ENCODE results near the gene CD247. TPM values are rescaled to one million over a fixed set of nuclear protein-coding genes. Genes with fewer than 3 reads are reported as not detected.

Gene CD247
- total and polyA plus RNA-seq, 9 of the 15 experiments (the other 6 are each of a cell fraction or from before 2014, with no cell fraction given), result 0.08 to 0.42 (median 0.28) TPM; not detected in 5

DNA sequence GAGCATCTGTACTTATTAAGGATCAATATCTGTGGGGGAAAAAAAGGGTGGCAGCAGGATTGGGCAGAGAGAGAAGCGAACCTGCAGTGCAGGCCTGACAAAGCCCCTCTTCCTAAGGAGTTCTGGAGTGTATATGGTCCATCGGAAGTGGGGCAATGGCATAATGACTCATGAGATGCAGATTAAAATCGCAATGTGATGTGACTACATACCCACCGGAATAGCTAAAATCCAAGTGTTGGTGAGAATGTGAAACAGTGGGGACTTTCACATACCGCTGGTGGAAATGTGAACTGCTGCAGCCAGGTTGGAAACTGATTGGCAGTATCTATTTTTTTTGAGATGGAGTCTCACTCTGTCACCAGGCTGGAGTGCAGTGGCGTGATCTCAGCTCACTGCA lies 43.4 kb upstream of the CD247 start:
- Histone ChIP-seq H3K9me1 (ENCODE audit: control insufficient read depth, insufficient read depth, low read length) (no peaks in the 10 kb centered on the region), H3K4me1 (replicated peaks in 1 of 2; ENCODE audit: control insufficient read depth in 2 of 2, insufficient read depth in 2 of 2, low read length in 2 of 2) (peaks cover 10 to 25% of the 10 kb centered on the region in 2 experiments), H3K4me2 (ENCODE audit: insufficient read depth, low read length) (no peak overlapping the region), H3K27ac (ENCODE audit: extremely low read depth, low read depth, low read length) (no peak overlapping the region), H4K20me1 (replicated peaks; ENCODE audit: control insufficient read depth, insufficient read depth, low read length) (no peaks in the 10 kb centered on the region), H3K9me3 (replicated peaks; ENCODE audit: control insufficient read depth, insufficient read depth, low read depth, low read length) (no peaks in the 10 kb centered on the region), H3K36me3 (ENCODE audit: control insufficient read depth, insufficient read depth, low read length) (no peaks in the 10 kb centered on the region), H3K79me2 (ENCODE audit: control insufficient read depth, insufficient read depth, low read length) (no peaks in the 10 kb centered on the region), H3K27me3 (ENCODE audit: control insufficient read depth in 2 of 2, insufficient read depth in 2 of 2, low read length in 2 of 2) (no peaks in the 10 kb centered on the region), H3K9ac (ENCODE audit: insufficient read depth in 1 of 2, low read depth in 2 of 2, low read length in 2 of 2) (no peak overlapping the region), H3K4me3 (no peak overlapping the region), H2AFZ (ENCODE audit: low read depth, low read length) (peak overlapping the region; percentile 29; the same call in 1 of the 2 replicates)
- FAIRE-seq (no peak), ATAC-seq (no peak), DNase-seq (ENCODE audit: extremely low read depth in 1 of 4, low spot score in 3 of 4) (no peak)
- intact Hi-C loops (cut with micrococcal nuclease), result no loop called here
- ChIA-PET POLR2A (interaction anchor here (0.6 to 4.6 kb wide), 4 partner anchors 9 to 139 kb away, joined by 3 to 22 read pairs (median 5); partner anchors contain the start of gene CREG1), CTCF (ENCODE audit: low intra/inter-chr PET ratio) (no interaction called here)
- WGBS (ENCODE audit: insufficient coverage, low coverage, missing lambda C conversion rate), result 52% methylated on average over 6 of the region's 6 CpGs
- in situ Hi-C loops (cut with MboI), result no loop called here
- no TSS peak for BruUV-seq (replicated peaks)
- TF ChIP-seq ZKSCAN8 (CRISPR knock-in tag; IDR thresholded peaks at IDR 0.05), result no peak
- no peak for TF ChIP-seq PHF21A (IDR thresholded peaks at IDR 0.05; ENCODE audit: borderline replicate concordance, low read depth)
- no peak for TF ChIP-seq ETS2 (tag; IDR thresholded peaks at IDR 0.05; ENCODE audit: borderline replicate concordance, poor library complexity, severe bottlenecking)
- TF ChIP-seq NFIX (CRISPR knock-in tag; IDR thresholded peaks at IDR 0.05; ENCODE audit: low read depth), result no peak
- no peak for TF ChIP-seq HMG20A (CRISPR knock-in tag; conservative IDR thresholded peaks at IDR 0.05)
- TF ChIP-seq, protein P1, sequence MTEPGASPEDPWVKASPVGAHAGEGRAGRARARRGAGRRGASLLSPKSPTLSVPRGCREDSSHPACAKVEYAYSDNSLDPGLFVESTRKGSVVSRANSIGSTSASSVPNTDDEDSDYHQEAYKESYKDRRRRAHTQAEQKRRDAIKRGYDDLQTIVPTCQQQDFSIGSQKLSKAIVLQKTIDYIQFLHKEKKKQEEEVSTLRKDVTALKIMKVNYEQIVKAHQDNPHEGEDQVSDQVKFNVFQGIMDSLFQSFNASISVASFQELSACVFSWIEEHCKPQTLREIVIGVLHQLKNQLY (CRISPR knock-in tag; conservative IDR thresholded peaks at IDR 0.05), result no peak
- peak; percentile 92 for TF ChIP-seq JUND (IDR thresholded peaks at IDR 0.05; ENCODE audit: borderline replicate concordance, low read depth, low read length)
- peak; percentile 77; the same call in 1 of the 3 replicates for TF ChIP-seq JUND (tag; IDR thresholded peaks at IDR 0.05; ENCODE audit: borderline replicate concordance, low read depth, low read length)
- TF ChIP-seq, protein P2, sequence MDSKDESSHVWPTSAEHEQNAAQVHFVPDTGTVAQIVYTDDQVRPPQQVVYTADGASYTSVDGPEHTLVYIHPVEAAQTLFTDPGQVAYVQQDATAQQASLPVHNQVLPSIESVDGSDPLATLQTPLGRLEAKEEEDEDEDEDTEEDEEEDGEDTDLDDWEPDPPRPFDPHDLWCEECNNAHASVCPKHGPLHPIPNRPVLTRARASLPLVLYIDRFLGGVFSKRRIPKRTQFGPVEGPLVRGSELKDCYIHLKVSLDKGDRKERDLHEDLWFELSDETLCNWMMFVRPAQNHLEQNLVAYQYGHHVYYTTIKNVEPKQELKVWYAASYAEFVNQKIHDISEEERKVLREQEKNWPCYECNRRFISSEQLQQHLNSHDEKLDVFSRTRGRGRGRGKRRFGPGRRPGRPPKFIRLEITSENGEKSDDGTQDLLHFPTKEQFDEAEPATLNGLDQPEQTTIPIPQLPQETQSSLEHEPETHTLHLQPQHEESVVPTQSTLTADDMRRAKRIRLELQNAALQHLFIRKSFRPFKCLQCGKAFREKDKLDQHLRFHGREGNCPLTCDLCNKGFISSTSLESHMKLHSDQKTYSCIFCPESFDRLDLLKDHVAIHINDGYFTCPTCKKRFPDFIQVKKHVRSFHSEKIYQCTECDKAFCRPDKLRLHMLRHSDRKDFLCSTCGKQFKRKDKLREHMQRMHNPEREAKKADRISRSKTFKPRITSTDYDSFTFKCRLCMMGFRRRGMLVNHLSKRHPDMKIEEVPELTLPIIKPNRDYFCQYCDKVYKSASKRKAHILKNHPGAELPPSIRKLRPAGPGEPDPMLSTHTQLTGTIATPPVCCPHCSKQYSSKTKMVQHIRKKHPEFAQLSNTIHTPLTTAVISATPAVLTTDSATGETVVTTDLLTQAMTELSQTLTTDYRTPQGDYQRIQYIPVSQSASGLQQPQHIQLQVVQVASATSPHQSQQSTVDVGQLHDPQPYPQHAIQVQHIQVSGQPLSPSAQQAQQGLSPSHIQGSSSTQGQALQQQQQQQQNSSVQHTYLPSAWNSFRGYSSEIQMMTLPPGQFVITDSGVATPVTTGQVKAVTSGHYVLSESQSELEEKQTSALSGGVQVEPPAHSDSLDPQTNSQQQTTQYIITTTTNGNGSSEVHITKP (IDR thresholded peaks at IDR 0.05; ENCODE audit: partially characterized antibody), result no peak
- peak; percentile 84 for TF ChIP-seq ATF3 (IDR thresholded peaks at IDR 0.05)
- TF ChIP-seq ATF3 (CRISPR knock-in tag; conservative IDR thresholded peaks at IDR 0.05), result no peak
- no peak for TF ChIP-seq SRSF7 (optimal IDR thresholded peaks at IDR 0.05; ENCODE audit: low read depth, low read length)
- TF ChIP-seq ETV6 (IDR thresholded peaks at IDR 0.05; ENCODE audit: borderline replicate concordance in 1 of 2, low read depth in 2 of 2, low read length in 1 of 2), result no peak
- TF ChIP-seq ETV6 (CRISPR knock-in tag; IDR thresholded peaks at IDR 0.05; ENCODE audit: borderline replicate concordance), result no peak
- no peak for TF ChIP-seq RNF2 (IDR thresholded peaks at IDR 0.05)
- no peak for TF ChIP-seq NR4A1 (CRISPR knock-in tag; IDR thresholded peaks at IDR 0.05)
- no peak for TF ChIP-seq NR4A1 (tag; IDR thresholded peaks at IDR 0.05)
- TF ChIP-seq HDAC3 (IDR thresholded peaks at IDR 0.05; ENCODE audit: borderline replicate concordance, partially characterized antibody), result no peak
